Loucy (cell line): ENCODE measurements around the gene GCK.

ENCODE experiments used
- H2AFZ ChIP-seq: fragments of 200-600 bp; sonication (generic); 2 replicates; pipeline ENCODE4 v1.6.0; 2016; ENCODE audit warnings: antibody characterized with exemption, mild to moderate bottlenecking, low read length, moderate library complexity
- H3F3A ChIP-seq: fragments of 200-600 bp; 2 replicates; pipeline ENCODE4 v1.6.0; 2016; ENCODE audit warnings: antibody characterized with exemption, low read depth, mild to moderate bottlenecking
- H3K27me3 ChIP-seq: fragments of 200-600 bp; sonication (generic); 2 replicates; pipeline ENCODE4 v1.6.1; 2014; ENCODE audit warnings: low read length, mild to moderate bottlenecking; ENCODE audit not compliant: insufficient read depth, poor library complexity, severe bottlenecking
- H3K36me3 ChIP-seq: fragments of 200-600 bp; sonication (generic); 2 replicates; pipeline ENCODE4 v1.6.1; 2016; ENCODE audit warnings: low read length; ENCODE audit not compliant: insufficient read depth
- H3K4me1 ChIP-seq: fragments of 200-600 bp; sonication (generic); 2 replicates; pipeline ENCODE4 v1.5.1; 2014; ENCODE audit warnings: low read length, mild to moderate bottlenecking; ENCODE audit not compliant: insufficient read depth, poor library complexity, severe bottlenecking
- H3K4me2 ChIP-seq: fragments of 200-600 bp; sonication (generic); 2 replicates; pipeline ENCODE4 v1.6.0; 2014; ENCODE audit warnings: antibody characterized with exemption, low read length, low read depth, mild to moderate bottlenecking; ENCODE audit not compliant: poor library complexity, severe bottlenecking
- H3K4me3 ChIP-seq: fragments of 200-600 bp; sonication (generic); 2 replicates; pipeline ENCODE4 v1.5.1; 2014; ENCODE audit warnings: low read length, mild to moderate bottlenecking, mixed read lengths; ENCODE audit not compliant: poor library complexity, severe bottlenecking
- H3K79me2 ChIP-seq: fragments of 200-600 bp; sonication (generic); 2 replicates; pipeline ENCODE4 v1.6.1; 2014; ENCODE audit warnings: low read length; ENCODE audit not compliant: insufficient read depth
- H3K9ac ChIP-seq: fragments of 200-600 bp; sonication (generic); 2 replicates; pipeline ENCODE4 v1.6.0; 2014; ENCODE audit warnings: mild to moderate bottlenecking, low read depth, low read length, moderate library complexity; ENCODE audit not compliant: poor library complexity, severe bottlenecking
- H3K9me2 ChIP-seq: fragments of 200-600 bp; sonication (generic); replicated peaks from 2 replicates; pipeline ENCODE4 v1.6.1; 2016; ENCODE audit warnings: low read depth, low read length, mixed read lengths
- H3K9me3 ChIP-seq: fragments of 200-600 bp; sonication (generic); 2 replicates; pipeline ENCODE4 v1.6.1; 2014; ENCODE audit warnings: mild to moderate bottlenecking, antibody characterized with exemption, low read length, low read depth; ENCODE audit not compliant: insufficient read depth
- H4K20me1 ChIP-seq: fragments of 200-600 bp; sonication (generic); 2 replicates; pipeline ENCODE4 v1.6.0; 2014; ENCODE audit warnings: antibody characterized with exemption, low read length, mild to moderate bottlenecking; ENCODE audit not compliant: insufficient read depth, poor library complexity, severe bottlenecking
- CTCF ChIP-seq: fragments of 200-600 bp; sonication (generic); conservative IDR thresholded peaks from 2 replicates; pipeline ENCODE4 v1.5.1; 2014; ENCODE audit warnings: mild to moderate bottlenecking, antibody characterized with exemption, low read length
- EZH2phosphoT487 ChIP-seq: fragments of 200-600 bp; IDR thresholded peaks from 2 replicates; pipeline ENCODE4 v1.6.1; 2018; ENCODE audit warnings: antibody characterized with exemption, mild to moderate bottlenecking, moderate library complexity, borderline replicate concordance

Gene GCK

DNA sequence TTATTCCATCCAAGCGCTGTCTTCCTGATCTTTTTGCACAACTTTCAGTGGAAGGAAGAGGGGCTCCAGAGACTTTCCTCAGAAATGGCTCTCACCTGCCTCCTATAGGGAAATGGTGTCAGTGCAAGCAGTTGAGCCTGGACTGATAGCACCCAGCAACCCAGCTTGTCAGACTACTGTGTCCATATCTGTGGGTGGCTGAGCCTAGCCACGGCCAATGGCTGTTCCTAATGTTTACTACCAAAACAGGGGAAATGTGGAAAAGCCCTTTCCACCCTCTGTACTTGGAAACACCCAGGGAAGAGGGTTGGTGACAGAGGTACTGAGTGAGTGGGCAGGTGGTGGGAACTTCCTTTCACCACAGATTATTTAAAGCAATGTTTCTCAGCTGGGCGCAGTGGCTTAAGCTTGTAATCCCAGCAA, 7.2 kb upstream of the GCK start:
- H3K4me1 ChIP-seq = peaks cover 5% of the 10 kb centered on the region
- no peak overlapping the region for H3K9ac ChIP-seq
- no peaks in the 10 kb centered on the region for H3K9me3 ChIP-seq
- H3K27me3 ChIP-seq = no peaks in the 10 kb centered on the region
- no peak overlapping the region for H3K4me3 ChIP-seq
- H3K9me2 ChIP-seq = no peaks in the 10 kb centered on the region
- TF ChIP-seq CTCF = peak; percentile 81
- TF ChIP-seq EZH2phosphoT487 = no peak
- H3K36me3 ChIP-seq = no peaks in the 10 kb centered on the region
- H3K79me2 ChIP-seq = peaks cover 6% of the 10 kb centered on the region
- peaks cover 5% of the 10 kb centered on the region for H4K20me1 ChIP-seq
- H2AFZ ChIP-seq = peak overlapping the region; percentile 90
- no peaks in the 10 kb centered on the region for H3F3A ChIP-seq
- no peak overlapping the region for H3K4me2 ChIP-seq

GRCh38 chr7:44195889-44196288, 6.7 kb upstream of the GCK start:
- no peak for TF ChIP-seq EZH2phosphoT487
- TF ChIP-seq CTCF = no peak
- Histone ChIP-seq H3K27me3 (no peaks in the 10 kb centered on the region), H3K9me3 (no peaks in the 10 kb centered on the region), H3F3A (no peaks in the 10 kb centered on the region), H3K79me2 (peaks cover under 1% of the 10 kb centered on the region; the same call in 1 of the 2 replicates), H4K20me1 (no peaks in the 10 kb centered on the region), H2AFZ (peak overlapping the region; percentile 63), H3K4me3 (no peak overlapping the region), H3K9ac (no peak overlapping the region), H3K9me2 (no peaks in the 10 kb centered on the region), H3K36me3 (no peaks in the 10 kb centered on the region), H3K4me2 (peak overlapping the region; percentile 19), H3K4me1 (peaks cover 5% of the 10 kb centered on the region)

DNA sequence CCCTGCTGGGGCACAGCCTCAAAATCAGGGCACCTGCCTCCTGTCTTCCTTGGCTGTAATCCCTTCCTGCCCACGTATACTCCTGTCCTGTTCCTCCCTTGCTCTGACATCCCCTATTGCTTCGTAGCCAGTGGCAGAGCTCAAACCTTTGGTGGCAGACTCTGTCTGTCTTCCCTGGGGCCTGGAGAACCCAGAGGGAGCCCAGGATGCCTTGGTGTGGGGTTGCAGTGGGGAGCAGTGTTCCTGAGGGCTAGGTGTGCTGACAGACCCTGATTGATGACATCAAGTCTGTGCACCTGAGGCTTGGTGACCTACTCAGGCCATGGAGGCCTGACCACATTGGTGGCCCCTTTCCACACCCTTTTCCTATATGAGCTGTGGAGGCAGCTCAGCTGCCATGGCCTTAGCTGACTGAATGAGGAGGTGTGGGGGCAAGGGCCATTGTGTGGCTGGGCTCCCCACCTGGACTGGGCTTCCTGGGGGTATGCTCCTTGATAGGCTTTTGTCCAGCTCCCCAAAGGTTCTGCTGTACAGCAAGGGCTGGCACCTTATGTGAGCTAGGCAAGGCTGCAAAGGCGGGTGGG, 5.4 kb upstream of the GCK start:
- Histone ChIP-seq H3K36me3 (no peaks in the 10 kb centered on the region), H3K27me3 (no peaks in the 10 kb centered on the region), H3K4me2 (no peak overlapping the region), H3K4me1 (peaks cover 5% of the 10 kb centered on the region), H2AFZ (no peak overlapping the region), H3K9ac (no peak overlapping the region), H3K4me3 (no peak overlapping the region), H3K9me3 (no peaks in the 10 kb centered on the region), H3K79me2 (no peaks in the 10 kb centered on the region), H3F3A (no peaks in the 10 kb centered on the region), H3K9me2 (no peaks in the 10 kb centered on the region), H4K20me1 (no peaks in the 10 kb centered on the region)
- no peak for TF ChIP-seq EZH2phosphoT487

GRCh38 chr7:44194069-44194468, 4.8 kb upstream of the GCK start:
- H3K9me2 ChIP-seq = no peaks in the 10 kb centered on the region
- no peak overlapping the region for H2AFZ ChIP-seq
- no peak overlapping the region for H3K4me2 ChIP-seq
- H3K4me3 ChIP-seq = no peak overlapping the region
- no peaks in the 10 kb centered on the region for H3K9me3 ChIP-seq
- H3K9ac ChIP-seq = no peak overlapping the region
- H3K27me3 ChIP-seq = no peaks in the 10 kb centered on the region
- TF ChIP-seq CTCF (no peak), EZH2phosphoT487 (no peak)
- no peaks in the 10 kb centered on the region for H3K79me2 ChIP-seq
- peaks cover 5% of the 10 kb centered on the region for H3K4me1 ChIP-seq
- no peaks in the 10 kb centered on the region for H4K20me1 ChIP-seq
- H3K36me3 ChIP-seq = no peaks in the 10 kb centered on the region
- no peaks in the 10 kb centered on the region for H3F3A ChIP-seq
